GM21447 (cell line): Measurements from ENCODE around the gene ARHGAP40.
"Not testable (repeated sequence)": the region's sequence is repeated elsewhere in the genome, so short reads cannot be mapped to it uniquely, and the experiment has no call there.

Experiments
- ATAC-seq: cut with Tn5 transposase; IDR thresholded peaks from one replicate; pipeline ENCODE4 v1.9.1; 2021; ENCODE audit not compliant: unreplicated experiment

The ARHGAP40 gene

GRCh38 chr20:38586181-38586525 is 15.5 kb upstream of the ARHGAP40 start:
- ATAC-seq, result no peak

- ATAC-seq, result no peak
These were observed 13.3 kb upstream of the ARHGAP40 start for GRCh38 chr20:38588303-38588702.

DNA sequence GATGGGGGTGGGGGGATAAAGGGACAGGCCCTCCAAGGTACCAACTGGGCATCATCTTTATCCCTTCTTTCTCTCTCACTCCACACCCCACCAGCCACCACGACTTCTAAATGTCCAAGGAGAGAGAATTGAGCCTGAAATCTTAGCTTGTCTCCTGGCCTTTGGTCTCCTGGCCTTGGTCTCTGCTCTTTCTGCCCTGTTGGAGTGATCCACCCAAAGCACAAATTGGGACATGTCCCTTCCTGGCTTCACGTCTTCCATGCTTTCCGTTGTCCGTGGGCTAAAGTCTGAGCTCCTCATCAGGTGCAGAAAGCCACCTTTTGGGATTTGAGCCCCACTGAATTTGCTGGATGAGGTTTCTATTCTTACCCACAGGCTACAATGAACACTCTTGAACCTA is 12.3 kb upstream of the ARHGAP40 start:
- no peak for ATAC-seq

- no peak for ATAC-seq
These were observed 11.5 kb upstream of the ARHGAP40 start for GRCh38 chr20:38589967-38590675.

DNA sequence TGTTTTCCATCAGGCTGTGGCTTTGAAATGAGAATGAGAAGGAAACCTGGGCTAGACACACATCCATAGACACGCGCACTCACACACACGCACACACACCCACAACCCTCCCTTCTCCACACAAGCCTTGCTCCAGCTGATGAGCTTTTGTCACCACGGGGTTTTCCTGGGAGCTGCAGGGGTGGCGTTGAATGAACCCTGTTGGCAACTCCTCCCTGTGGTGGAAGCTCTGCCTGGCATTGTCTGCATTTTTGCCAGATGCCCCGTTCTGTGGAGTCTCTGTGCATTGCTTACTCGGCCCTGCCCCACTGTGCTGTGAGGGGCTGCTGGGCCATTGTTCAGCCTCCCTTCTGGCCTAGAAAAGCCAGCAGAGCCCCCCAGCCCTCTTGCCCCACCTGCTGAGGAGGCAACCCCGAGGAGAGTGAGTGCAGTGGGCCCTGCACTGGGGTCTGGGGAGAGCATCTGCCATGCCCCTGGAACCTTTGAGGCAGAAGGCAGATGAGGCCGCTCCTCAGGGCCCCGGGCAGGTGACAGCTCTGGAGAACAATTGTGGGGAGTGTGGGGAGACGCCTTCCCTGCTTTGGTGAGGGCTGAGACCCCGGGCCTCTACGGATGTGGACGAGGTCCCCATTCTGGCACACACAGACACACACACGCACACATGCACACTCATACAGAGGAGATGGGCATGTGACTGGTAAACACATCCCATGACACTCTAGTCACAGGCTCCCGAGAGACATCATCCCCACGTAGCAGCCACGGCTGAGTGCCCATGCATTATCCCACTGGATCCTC is 10.7 kb upstream of the ARHGAP40 start:
- ATAC-seq, result no peak

DNA sequence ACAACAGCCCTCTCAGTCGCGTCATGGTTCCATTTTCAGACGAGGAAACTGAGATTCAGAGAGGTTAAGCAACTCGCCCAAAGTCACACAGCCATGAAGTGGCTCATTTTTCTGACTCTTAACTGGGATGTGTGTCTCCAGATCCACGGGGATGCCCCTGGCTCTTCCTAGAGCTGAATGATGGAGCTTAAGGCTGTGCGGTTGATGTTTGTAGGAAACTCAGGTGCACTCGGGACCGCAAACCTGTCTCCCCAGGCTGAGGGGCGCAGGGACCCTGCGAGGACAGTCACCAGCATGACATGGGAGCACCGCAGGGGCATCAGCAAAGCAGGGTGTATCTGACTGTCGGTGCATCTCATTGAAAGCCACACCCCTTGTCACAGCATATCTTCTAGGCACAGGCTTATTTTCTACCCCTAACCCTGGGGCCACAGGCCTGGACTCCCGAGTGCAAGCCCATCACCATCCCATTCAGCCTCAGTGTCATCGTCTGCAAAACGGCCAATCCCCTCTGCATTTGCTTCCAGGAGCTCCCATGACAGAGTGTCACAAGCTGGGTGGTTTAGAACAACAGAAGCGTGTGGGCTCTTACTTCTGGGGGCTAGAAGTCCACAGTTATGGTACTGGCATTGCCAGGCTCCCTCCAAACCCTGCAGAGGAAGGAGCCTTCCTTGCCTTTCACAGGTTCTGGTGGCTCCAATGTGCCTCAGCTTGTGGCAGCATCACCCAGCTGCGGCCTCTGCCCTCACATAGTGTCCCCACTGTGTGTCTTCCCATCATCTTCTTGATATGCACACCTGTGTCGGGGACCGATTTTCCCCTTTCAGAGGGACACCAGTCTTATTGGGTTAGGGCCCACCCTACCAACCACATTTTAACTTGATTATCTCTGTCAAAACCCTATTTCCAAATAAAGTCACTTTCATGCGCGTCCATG is 9.9 kb upstream of the ARHGAP40 start:
- no peak for ATAC-seq

DNA sequence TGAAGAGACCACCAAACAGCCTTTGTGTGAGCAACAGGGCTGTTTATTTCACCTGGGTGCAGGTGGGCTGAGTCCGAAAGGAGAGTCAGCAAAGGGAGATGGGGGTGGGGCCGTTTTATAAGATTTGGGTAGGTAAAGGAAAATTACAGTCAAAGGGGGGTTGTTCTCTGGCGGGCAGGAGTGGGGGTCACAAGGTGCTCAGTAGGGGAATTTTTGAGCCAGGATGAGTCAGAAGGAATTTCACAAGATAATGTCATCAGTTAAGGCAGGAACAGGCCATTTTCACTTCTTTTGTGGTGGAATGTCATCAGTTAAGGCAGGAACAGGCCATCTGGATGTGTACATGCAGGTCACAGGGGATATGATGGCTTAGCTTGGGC is 9.2 kb upstream of the ARHGAP40 start:
- not testable (repeated sequence) for ATAC-seq

GRCh38 chr20:38594281-38594680 is 7.3 kb upstream of the ARHGAP40 start:
- not testable (repeated sequence) for ATAC-seq

DNA sequence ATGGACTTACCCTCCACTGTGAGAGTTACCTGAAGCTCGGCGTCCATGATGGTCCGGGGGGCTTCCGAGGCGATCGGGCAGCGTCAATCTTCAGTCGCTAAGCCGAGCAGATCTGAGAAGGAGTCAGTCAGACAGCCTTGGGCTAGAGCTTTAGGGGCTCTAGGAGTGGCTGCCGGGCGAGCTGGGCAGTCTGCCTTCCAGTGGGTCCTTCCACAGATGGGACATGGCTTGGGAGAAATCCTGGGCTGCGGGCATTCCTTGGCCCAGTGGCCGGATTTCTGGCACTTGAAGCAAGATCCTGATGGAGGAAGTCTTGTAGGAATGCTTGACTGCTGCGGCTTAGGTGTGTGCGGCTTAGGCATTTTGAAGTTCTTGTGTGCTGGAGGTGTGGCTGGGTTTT is 5.7 kb upstream of the ARHGAP40 start:
- not testable (repeated sequence) for ATAC-seq

GRCh38 chr20:38599410-38599882 is 2.2 kb upstream of the ARHGAP40 start:
- ATAC-seq, result no peak

GRCh38 chr20:38600057-38600456 is 1.6 kb upstream of the ARHGAP40 start:
- ATAC-seq, result no peak

- no peak for ATAC-seq
These were observed 574 bp downstream of the ARHGAP40 start for GRCh38 chr20:38602185-38602581.

DNA sequence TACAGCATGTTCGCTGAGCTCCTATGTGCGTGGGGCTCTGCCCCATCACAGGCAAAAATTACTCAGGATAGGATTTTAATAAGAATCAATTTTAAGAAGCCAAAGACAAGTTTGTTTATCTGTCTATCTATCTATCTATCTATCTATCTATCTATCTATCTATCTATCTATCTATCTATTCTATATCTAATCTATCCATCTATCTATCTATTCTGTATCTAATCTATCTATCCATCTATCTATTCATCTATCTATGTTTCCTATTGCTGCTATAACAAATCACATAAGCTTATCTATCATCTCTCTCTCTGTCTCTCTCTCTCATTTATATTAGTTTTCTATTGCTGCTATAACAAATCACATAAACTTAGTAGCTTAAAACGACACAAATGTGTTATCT is 1.7 kb downstream of the ARHGAP40 start:
- no peak for ATAC-seq

DNA sequence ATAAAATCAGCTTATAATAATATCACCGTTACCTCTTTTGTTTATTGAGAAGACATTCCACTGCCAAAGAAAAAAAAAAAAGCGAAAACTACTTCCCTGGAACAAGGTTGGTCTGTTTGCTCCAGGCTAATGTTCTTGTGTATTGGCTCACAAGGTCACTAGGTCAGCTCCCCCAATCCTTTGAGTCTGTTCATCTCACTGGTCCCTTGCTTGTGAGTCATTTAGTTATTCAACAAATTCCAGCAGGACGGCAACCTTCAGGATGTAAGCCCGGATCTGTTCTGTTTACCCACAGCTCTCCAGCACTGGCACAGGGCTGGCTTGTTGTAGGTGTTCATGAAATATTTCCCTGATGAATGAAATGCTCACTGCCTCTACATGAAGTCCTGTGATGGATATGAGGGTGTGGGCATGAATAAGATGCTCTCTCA is 3.3 kb downstream of the ARHGAP40 start:
- ATAC-seq, result no peak

DNA sequence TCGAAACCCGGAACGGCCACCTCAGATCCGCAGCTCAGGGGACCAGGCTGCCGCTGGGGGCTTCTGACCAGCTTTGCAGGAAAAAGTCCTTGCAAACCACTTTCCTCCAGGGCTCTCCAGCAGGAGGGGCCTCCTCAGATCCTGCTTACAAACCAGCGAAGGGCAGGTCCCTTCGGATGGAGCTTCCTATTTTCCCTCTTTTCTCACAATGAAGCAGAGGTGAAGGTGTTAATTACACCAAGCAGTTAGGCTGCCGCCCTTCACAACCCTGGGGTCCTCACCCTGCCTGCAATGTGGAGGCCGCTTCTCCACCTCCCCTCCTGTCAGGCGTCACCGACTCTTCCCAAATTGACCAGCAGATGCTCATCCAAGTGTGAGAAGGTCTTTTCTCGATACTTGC is 5.7 kb downstream of the ARHGAP40 start:
- ATAC-seq, result no peak

DNA sequence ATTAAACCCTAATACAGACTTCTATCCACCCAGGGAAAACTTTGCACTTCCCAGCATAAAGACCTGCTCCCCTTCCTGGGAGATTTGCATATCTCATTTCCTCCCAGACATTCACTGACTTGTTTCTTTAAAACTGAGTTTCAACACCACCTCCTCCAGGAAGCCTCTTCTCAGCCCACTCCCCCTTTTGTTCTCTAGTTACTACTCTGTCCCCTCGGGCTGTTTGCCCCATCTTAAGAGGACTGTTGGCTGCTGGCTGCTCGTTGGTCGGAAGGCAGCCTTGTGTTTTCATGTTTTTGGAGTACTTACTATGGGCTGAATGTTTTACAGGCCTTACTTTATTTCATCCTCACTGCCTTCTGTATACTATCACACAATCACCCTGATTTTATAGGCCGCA is 6.6 kb downstream of the ARHGAP40 start:
- no peak for ATAC-seq

DNA sequence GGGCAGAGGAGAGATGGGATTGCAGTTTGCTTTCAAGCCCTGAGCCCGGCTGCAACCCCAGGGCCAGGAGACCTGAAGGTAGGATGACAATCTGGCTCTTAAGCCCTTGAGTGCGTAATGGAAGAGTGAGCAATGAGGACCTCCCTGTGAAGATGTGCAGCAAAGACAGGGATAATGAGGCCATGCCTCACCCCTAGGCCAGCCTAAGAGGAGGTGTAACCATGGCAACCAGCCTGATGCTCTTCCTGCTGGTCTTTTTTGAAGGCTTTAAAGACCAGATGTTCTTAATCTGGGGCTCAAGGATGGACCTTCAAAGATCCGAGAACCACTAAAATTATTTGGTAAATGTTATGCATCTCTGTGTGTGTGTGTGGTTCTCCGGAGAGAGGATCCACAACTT is 8.2 kb downstream of the ARHGAP40 start:
- ATAC-seq, result no peak

DNA sequence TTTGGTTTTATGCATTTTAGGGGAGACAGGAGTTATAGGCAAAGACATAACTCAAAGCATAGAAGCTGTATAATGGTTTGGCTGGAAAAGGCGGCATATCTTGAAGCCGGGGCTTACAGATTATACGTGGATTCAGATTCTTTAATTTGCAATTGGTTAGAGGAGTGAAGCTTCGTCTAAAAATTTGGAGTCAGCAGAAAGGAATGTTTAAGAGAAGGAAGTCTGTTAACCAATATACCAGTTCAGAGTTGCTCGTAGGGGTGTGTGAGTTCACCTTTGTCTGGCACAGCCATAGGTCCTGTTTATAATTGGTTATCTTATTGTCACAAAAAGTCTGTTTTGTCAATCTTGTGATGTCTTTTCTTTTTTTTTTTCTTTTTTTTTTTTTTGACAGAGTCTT is 8.9 kb downstream of the ARHGAP40 start:
- ATAC-seq, result no peak

- ATAC-seq, result no peak
These were observed 11.3 kb downstream of the ARHGAP40 start for GRCh38 chr20:38612751-38613515.

DNA sequence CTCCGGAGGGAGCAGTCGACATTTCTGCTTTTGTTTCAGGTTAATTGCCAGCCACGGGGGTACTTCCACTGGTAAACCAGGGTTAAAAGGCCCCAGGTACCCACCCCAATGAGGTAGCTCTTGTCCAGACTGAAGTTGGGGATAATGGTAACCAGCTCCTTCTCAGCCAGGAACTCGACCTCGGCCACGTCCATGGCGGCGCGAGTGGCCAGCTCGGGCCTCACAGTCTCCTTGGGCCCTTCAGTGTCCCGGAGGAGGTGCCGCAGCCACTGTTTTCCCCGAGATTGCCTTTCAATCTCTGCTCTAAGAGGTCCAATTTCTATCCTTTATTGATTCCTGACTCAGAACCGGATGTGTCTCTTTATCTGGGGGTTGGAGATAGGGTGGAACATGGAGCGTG is 13.7 kb downstream of the ARHGAP40 start:
- no peak for ATAC-seq

DNA sequence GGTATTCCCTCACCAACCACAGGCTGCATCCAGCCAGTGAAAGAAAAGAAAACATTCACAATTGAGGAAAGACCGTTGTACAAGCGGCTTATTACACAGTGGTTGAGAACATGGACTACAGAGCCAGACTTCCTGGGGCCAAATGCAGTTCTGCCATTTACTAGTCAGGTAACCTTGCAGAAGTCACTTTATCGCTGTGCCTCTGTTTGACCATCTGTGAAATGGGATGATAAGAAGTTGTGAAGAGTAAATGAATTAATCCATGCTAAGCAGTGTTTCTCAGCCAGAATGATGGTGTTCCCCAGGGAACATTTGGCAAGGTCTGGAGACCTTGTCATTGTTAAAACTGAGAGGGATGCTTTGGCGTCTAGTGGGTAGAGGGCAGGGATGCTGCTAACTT is 14.8 kb downstream of the ARHGAP40 start:
- ATAC-seq, result no peak
